Stomach (tissue), 9 donors: ENCODE data around the gene SCN5A. TPM values are rescaled to one million over a fixed set of nuclear protein-coding genes. Genes with fewer than 3 reads are reported as not detected.

Experiments
- DNase-seq, 2 donors: peaks; one replicate each; pipeline versions ENCODE4 v3.0.0 to v3.0.0-alpha.2; 2013 to 2019
- H3K27ac ChIP-seq, 5 donors: fragments of 200-600 bp in 4 of 5; sonication (generic) in 4 of 5; one replicate each; pipeline ENCODE4 v1.5.1; 2013 to 2019; ENCODE audit warnings: mild to moderate bottlenecking in 1 of 5, moderate library complexity in 1 of 5
- H3K27me3 ChIP-seq, 3 donors: fragments of 200-600 bp; sonication (generic); one replicate each; pipeline ENCODE4 v1.5.1; 2017 to 2019; ENCODE audit warnings: mixed run types in 1 of 3
- H3K36me3 ChIP-seq, 4 donors: fragments of 200-600 bp; sonication (generic); 1 replicate in 3 of 4; 2 replicates in 1 of 4; pipeline ENCODE4 v1.5.1; 2016 to 2019
- H3K4me1 ChIP-seq, 4 donors: fragments of 200-600 bp; sonication (generic); one replicate each; pipeline ENCODE4 v1.5.1; 2016 to 2019
- H3K4me3 ChIP-seq, 4 donors: fragments of 200-600 bp; sonication (generic) in 3 of 4; one replicate each; pipeline ENCODE4 v1.5.1; 2016 to 2019; ENCODE audit warnings: mild to moderate bottlenecking in 1 of 4
- H3K9me3 ChIP-seq, 4 donors: fragments of 200-600 bp; sonication (generic); one replicate each; pipeline ENCODE4 v1.5.1; 2016 to 2019
- CTCF ChIP-seq, 7 experiments: fragments of 450-650 bp in 4 of 7; fragments of 200-600 bp in 3 of 7; sonication (generic) in 3 of 7; IDR thresholded peaks; one replicate each; pipeline ENCODE4 v1.5.1; 2016 to 2019; ENCODE audit warnings: antibody characterized with exemption in 7 of 7, control low read depth in 2 of 7, mild to moderate bottlenecking in 1 of 7
- EP300 ChIP-seq: sonication (generic); formaldehyde crosslinking; IDR thresholded peaks from one replicate; pipeline ENCODE4 v1.6.1; 2017; ENCODE audit warnings: antibody characterized with exemption
- POLR2A ChIP-seq, 4 donors: fragments of 450-650 bp; IDR thresholded peaks; one replicate each; pipeline ENCODE4 v1.6.1; 2016; ENCODE audit warnings: antibody characterized with exemption in 4 of 4, control low read depth in 2 of 4, mild to moderate bottlenecking in 1 of 4, moderate library complexity in 1 of 4
- POLR2AphosphoS5 ChIP-seq, 3 donors: sonication (generic); formaldehyde crosslinking; IDR thresholded peaks; one replicate each; pipeline ENCODE4 v1.6.1; 2016; ENCODE audit warnings: antibody characterized with exemption in 3 of 3
- WGBS, 5 donors: extraction: QIAGEN DNeasy Blood & Tissue Kit in 3 of 5; methylation state at CpG; one replicate each; pipeline versions ENCODE4 v1.1.5 to v1.1.7; 2013 to 2018; 5-methylcytosine and 5-hydroxymethylcytosine counted together
- intact Hi-C: fragments of 100-400 bp; cut with DNase I; formaldehyde crosslinking; loops from one replicate; pipeline ENCODE4 v1.15.1; 2023; ENCODE audit warnings: low total_unique reads
- polyA plus RNA-seq, 3 donors: library from polyadenylated mRNA; stranded (reverse); fragments of 200-250 nt; gene quantifications; one replicate each; pipeline ENCODE4 v1.2.3, GENCODE V29; 2013
- total RNA-seq, 5 donors: library from RNA; depleted of rRNA; stranded (reverse); fragments of >200 nt; gene quantifications; one replicate each; pipeline versions ENCODE4 v1.1.0 to v1.2.3, GENCODE V29; 2014 to 2016
- donor health status: healthy with polysubstance abuse.
- donor health status: Bipolar disorder and iron deficiency.
- donor health status: healthy.

The SCN5A gene
- total and polyA plus RNA-seq, 8 donors, result 0.05 to 1.1 (median 0.10) TPM; not detected in 4

GRCh38 chr3:38511546-38511945, 137.9 kb downstream of the SCN5A start:
- intact Hi-C loops, result no loop called here
- no peaks in the 10 kb centered on the region for H3K27me3 ChIP-seq
- no peaks in the 10 kb centered on the region for H3K9me3 ChIP-seq
- peaks cover 0 to 85% (median 72%) of the 10 kb centered on the region in 4 donors for H3K36me3 ChIP-seq
- TF ChIP-seq POLR2AphosphoS5 (IDR thresholded peaks at IDR 0.05) (no peak), EP300 (no peak), CTCF (IDR thresholded peaks at IDR 0.05) (no peak), POLR2A (IDR thresholded peaks at IDR 0.05) (no peak)
- WGBS, 5 donors, result 56 to 79% (median 73%) methylated on average over 3 of the region's 3 CpGs
- no peaks in the 10 kb centered on the region for H3K4me1 ChIP-seq
- no peak for DNase-seq
- H3K4me3 ChIP-seq, result no peak overlapping the region
- no peak overlapping the region for H3K27ac ChIP-seq

- intact Hi-C loops, result no loop called here
- no peak for DNase-seq
These were observed 138.9 kb downstream of the SCN5A start for GRCh38 chr3:38510631-38511030.

GRCh38 chr3:38509732-38510131, 139.8 kb downstream of the SCN5A start:
- WGBS, 5 donors, result 91 to 95% (median 92%) methylated on average over 2 of the region's 2 CpGs
- Histone ChIP-seq H3K36me3 (peaks cover 0 to 89% (median 77%) of the 10 kb centered on the region in 4 donors), H3K9me3 (no peaks in the 10 kb centered on the region), H3K4me1 (no peaks in the 10 kb centered on the region), H3K4me3 (no peak overlapping the region), H3K27ac (no peak overlapping the region), H3K27me3 (no peaks in the 10 kb centered on the region)
- intact Hi-C loops, result no loop called here
- TF ChIP-seq EP300 (no peak), CTCF (IDR thresholded peaks at IDR 0.05) (no peak), POLR2A (IDR thresholded peaks at IDR 0.05) (no peak), POLR2AphosphoS5 (IDR thresholded peaks at IDR 0.05) (no peak)
- no peak for DNase-seq

More at GRCh38 chr3:38510631-38511030, 138.9 kb downstream of the SCN5A start:
- no peaks in the 10 kb centered on the region for H3K9me3 ChIP-seq
- peaks cover 0 to 90% (median 77%) of the 10 kb centered on the region in 4 donors for H3K36me3 ChIP-seq
- no peaks in the 10 kb centered on the region for H3K4me1 ChIP-seq
- H3K27ac ChIP-seq, result no peak overlapping the region
- no peak overlapping the region for H3K4me3 ChIP-seq
- TF ChIP-seq POLR2A (IDR thresholded peaks at IDR 0.05) (no peak), EP300 (no peak), POLR2AphosphoS5 (IDR thresholded peaks at IDR 0.05) (no peak), CTCF (IDR thresholded peaks at IDR 0.05) (no peak)
- no peaks in the 10 kb centered on the region for H3K27me3 ChIP-seq

- no peaks in the 10 kb centered on the region for H3K4me1 ChIP-seq
These were observed 142.4 kb downstream of the SCN5A start for GRCh38 chr3:38507120-38507519.

More at GRCh38 chr3:38507120-38507519, 142.4 kb downstream of the SCN5A start:
- no peak for DNase-seq
- H3K36me3 ChIP-seq, result peaks cover 0 to 91% (median 78%) of the 10 kb centered on the region in 4 donors
- WGBS, 5 donors, result 81 to 88% (median 86%) methylated on average over 2 of the region's 2 CpGs
- H3K4me3 ChIP-seq, result no peak overlapping the region
- intact Hi-C loops, result no loop called here
- H3K9me3 ChIP-seq, result no peaks in the 10 kb centered on the region
- no peak overlapping the region for H3K27ac ChIP-seq
- H3K27me3 ChIP-seq, result no peaks in the 10 kb centered on the region
- TF ChIP-seq POLR2A (IDR thresholded peaks at IDR 0.05) (no peak), POLR2AphosphoS5 (IDR thresholded peaks at IDR 0.05) (no peak), EP300 (no peak), CTCF (IDR thresholded peaks at IDR 0.05) (no peak)
